GM23248 (cell line): Measurements from ENCODE around the gene HDAC2. TPM values are rescaled to one million over a fixed set of nuclear protein-coding genes. Genes with fewer than 3 reads are reported as not detected.

Source experiments
- DNase-seq: peaks from one replicate; pipeline ENCODE4 v3.0.0-alpha.2; 2015
- H2AFZ ChIP-seq: fragments of 200-600 bp; sonication (generic); 2 replicates; pipeline ENCODE4 v1.6.1; 2016; ENCODE audit warnings: antibody characterized with exemption
- H3F3A ChIP-seq: fragments of 200-600 bp; sonication (generic); 2 replicates; pipeline ENCODE4 v1.6.1; 2016; ENCODE audit warnings: mild to moderate bottlenecking, antibody characterized with exemption, mixed run types; ENCODE audit not compliant: insufficient read depth
- H3K27ac ChIP-seq: fragments of 200-600 bp; sonication (generic); 2 replicates; pipeline ENCODE4 v1.5.1; 2016; ENCODE audit warnings: mild to moderate bottlenecking
- H3K27me3 ChIP-seq: fragments of 200-600 bp; sonication (generic); replicated peaks from 2 replicates; pipeline ENCODE4 v1.6.1; 2016; ENCODE audit warnings: mild to moderate bottlenecking; ENCODE audit not compliant: insufficient read depth
- H3K36me3 ChIP-seq: fragments of 200-600 bp; sonication (generic); 2 replicates; pipeline ENCODE4 v1.6.1; 2016; ENCODE audit warnings: low read depth, mild to moderate bottlenecking
- H3K4me1 ChIP-seq: fragments of 200-600 bp; sonication (generic); 2 replicates; pipeline ENCODE4 v1.6.1; 2016; ENCODE audit warnings: mild to moderate bottlenecking; ENCODE audit not compliant: insufficient read depth
- H3K4me2 ChIP-seq: fragments of 200-600 bp; sonication (generic); one replicate; pipeline ENCODE4 v1.6.1; 2016; ENCODE audit warnings: mild to moderate bottlenecking; ENCODE audit not compliant: unreplicated experiment
- H3K4me3 ChIP-seq: fragments of 200-600 bp; sonication (generic); 2 replicates; pipeline ENCODE4 v1.5.1; 2016; ENCODE audit warnings: mild to moderate bottlenecking
- H3K79me2 ChIP-seq: fragments of 200-600 bp; sonication (generic); 2 replicates; pipeline ENCODE4 v1.6.1; 2016; ENCODE audit warnings: mild to moderate bottlenecking; ENCODE audit not compliant: insufficient read depth
- H3K9ac ChIP-seq: fragments of 200-600 bp; sonication (generic); 2 replicates; pipeline ENCODE4 v1.6.1; 2016; ENCODE audit warnings: mild to moderate bottlenecking
- H3K9me2 ChIP-seq: fragments of 200-600 bp; sonication (generic); 2 replicates; pipeline ENCODE4 v1.6.1; 2016; ENCODE audit warnings: mixed run types, mild to moderate bottlenecking, moderate library complexity; ENCODE audit not compliant: insufficient read depth
- H3K9me3 ChIP-seq: fragments of 200-600 bp; sonication (generic); one replicate; pipeline ENCODE4 v1.6.1; 2017; ENCODE audit warnings: low read depth
- H4K20me1 ChIP-seq: fragments of 200-600 bp; sonication (generic); 2 replicates; pipeline ENCODE4 v1.6.0; 2016; ENCODE audit not compliant: insufficient read depth
- EZH2 ChIP-seq: fragments of 200-600 bp; sonication (generic); IDR thresholded peaks from 2 replicates; pipeline ENCODE4 v1.6.1; 2018; ENCODE audit warnings: antibody characterized with exemption, mild to moderate bottlenecking; ENCODE audit not compliant: insufficient read depth, poor library complexity, severe bottlenecking
- EZH2phosphoT487 ChIP-seq: fragments of 200-600 bp; sonication (generic); IDR thresholded peaks from 2 replicates; pipeline ENCODE4 v1.6.1; 2018; ENCODE audit warnings: antibody characterized with exemption, moderate library complexity, mild to moderate bottlenecking, low read depth; ENCODE audit not compliant: insufficient read depth
- WGBS, 2 experiments: methylation state at CpG; one replicate each; pipeline ENCODE4 v1.1.6; 2015 to 2017; ENCODE audit warnings: low lambda C conversion rate in 2 of 2, low coverage in 1 of 2; ENCODE audit errors: missing lambda C conversion rate in 2 of 2; 5-methylcytosine and 5-hydroxymethylcytosine counted together
- in situ Hi-C: fragments of 300-500 bp; cut with MboI; formaldehyde crosslinking; loops from 2 replicates; pipeline ENCODE4 v1.15.0; 2020
- polyA plus RNA-seq: library from polyadenylated mRNA; unstranded; fragments of >200 nt; fragmentation: Nextera tagmentation; extraction: Ambion mirVana; gene quantifications from 2 replicates; pipeline ENCODE4 v1.2.1, GENCODE V29; 2016
- total RNA-seq: library from RNA; depleted of rRNA; stranded (reverse); fragments of >200 nt; shearing (Covaris generic); gene quantifications from 2 replicates; pipeline ENCODE4 v1.2.3, GENCODE V29; 2014

The HDAC2 gene
- total and polyA plus RNA-seq, 2 experiments from 2014 or later, result 29.4 to 97.4 TPM

DNA sequence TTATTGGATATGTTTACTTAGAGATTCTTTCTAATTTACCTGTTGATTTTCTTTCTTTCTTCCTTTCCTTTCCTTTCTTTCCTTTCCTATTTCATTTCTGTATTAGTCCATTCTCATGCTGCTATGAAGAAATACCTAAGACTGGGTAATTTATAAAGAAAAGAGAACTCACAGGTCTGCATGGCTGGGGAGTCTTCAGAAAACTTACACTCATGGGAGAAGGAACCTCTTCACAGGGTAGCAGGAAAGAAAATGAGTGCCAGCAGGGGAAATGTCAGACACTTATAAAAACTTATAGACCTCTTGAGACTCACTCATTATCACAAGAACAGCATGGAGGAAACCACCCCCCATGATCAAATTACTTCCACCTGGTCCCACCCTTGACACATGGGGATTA, 40.8 kb downstream of the HDAC2 start:
- no peaks in the 10 kb centered on the region for H3F3A ChIP-seq
- H3K27me3 ChIP-seq, result no peaks in the 10 kb centered on the region
- H3K4me3 ChIP-seq, result no peak overlapping the region
- H3K9me2 ChIP-seq, result no peaks in the 10 kb centered on the region
- no peak for TF ChIP-seq EZH2
- TF ChIP-seq EZH2phosphoT487, result no peak
- no peaks in the 10 kb centered on the region for H3K9me3 ChIP-seq
- no peaks in the 10 kb centered on the region for H3K36me3 ChIP-seq
- no peaks in the 10 kb centered on the region for H4K20me1 ChIP-seq
- no peak overlapping the region for H3K4me2 ChIP-seq
- no peak for DNase-seq
- H3K4me1 ChIP-seq, result no peaks in the 10 kb centered on the region
- H3K9ac ChIP-seq, result no peak overlapping the region
- no peak overlapping the region for H2AFZ ChIP-seq
- no peaks in the 10 kb centered on the region for H3K79me2 ChIP-seq
- in situ Hi-C loops, result no loop called here
- H3K27ac ChIP-seq, result no peak overlapping the region

DNA sequence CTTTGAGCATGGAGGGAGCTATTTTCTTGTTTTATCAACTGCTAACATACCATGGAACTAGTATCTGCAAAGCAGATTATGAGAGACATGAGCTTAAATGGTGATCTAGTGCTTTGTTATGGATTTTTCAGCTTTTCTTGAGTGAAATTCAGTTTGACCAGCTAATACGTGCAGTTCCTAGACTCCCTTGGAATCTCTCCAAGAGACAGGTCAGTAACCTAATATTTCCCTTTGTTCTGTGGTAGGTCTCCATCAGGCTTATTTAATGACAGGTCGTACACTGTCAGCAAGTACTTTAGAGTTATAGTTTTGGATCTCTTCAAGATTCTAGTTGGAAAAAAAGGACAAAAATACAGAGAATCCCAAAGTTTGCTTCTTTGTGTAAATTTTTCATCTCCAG, 43.9 kb downstream of the HDAC2 start:
- no peak overlapping the region for H3K27ac ChIP-seq
- H3K4me1 ChIP-seq, result no peaks in the 10 kb centered on the region
- no peaks in the 10 kb centered on the region for H3F3A ChIP-seq
- no peaks in the 10 kb centered on the region for H3K79me2 ChIP-seq
- no peak overlapping the region for H3K9ac ChIP-seq
- no peaks in the 10 kb centered on the region for H4K20me1 ChIP-seq
- DNase-seq, result no peak
- H3K4me2 ChIP-seq, result no peak overlapping the region
- 82 to 86% methylated on average over 2 of the region's 2 CpGs for WGBS, 2 experiments
- no peak for TF ChIP-seq EZH2phosphoT487
- TF ChIP-seq EZH2, result no peak
- no peak overlapping the region for H3K4me3 ChIP-seq
- no peaks in the 10 kb centered on the region for H3K9me3 ChIP-seq
- no peaks in the 10 kb centered on the region for H3K9me2 ChIP-seq
- H3K27me3 ChIP-seq, result no peaks in the 10 kb centered on the region
- H2AFZ ChIP-seq, result no peak overlapping the region
- in situ Hi-C loops, result no loop called here
- no peaks in the 10 kb centered on the region for H3K36me3 ChIP-seq

DNA sequence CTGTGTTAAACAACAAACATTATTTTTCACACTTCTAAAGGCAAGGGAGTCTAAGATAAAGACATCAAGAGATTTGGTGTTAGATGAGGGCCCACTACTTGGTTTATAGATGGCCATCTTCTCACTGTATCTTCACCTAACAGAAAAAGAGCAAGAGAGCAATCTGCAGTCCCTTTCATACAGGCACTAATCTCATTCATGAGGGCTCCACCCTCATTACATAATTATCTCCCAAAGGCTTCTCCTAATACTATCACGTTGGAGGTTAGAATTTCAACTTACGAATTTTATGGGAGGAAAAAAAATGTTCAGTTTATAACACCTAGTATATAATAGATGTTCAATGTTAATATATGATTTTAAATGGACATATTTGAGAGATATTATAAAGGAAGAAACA, 45.6 kb downstream of the HDAC2 start:
- DNase-seq, result no peak
- Histone ChIP-seq H3K27me3 (no peaks in the 10 kb centered on the region), H3K27ac (no peak overlapping the region), H4K20me1 (no peaks in the 10 kb centered on the region), H3K79me2 (no peaks in the 10 kb centered on the region), H3K4me3 (no peak overlapping the region), H3K4me2 (no peak overlapping the region), H3F3A (no peaks in the 10 kb centered on the region), H2AFZ (no peak overlapping the region), H3K36me3 (no peaks in the 10 kb centered on the region), H3K4me1 (no peaks in the 10 kb centered on the region), H3K9me2 (no peaks in the 10 kb centered on the region), H3K9me3 (no peaks in the 10 kb centered on the region), H3K9ac (no peak overlapping the region)
- in situ Hi-C loops, result no loop called here
- TF ChIP-seq EZH2phosphoT487 (no peak), EZH2 (no peak)
- 38 to 48% methylated on average over 2 of the region's 2 CpGs for WGBS, 2 experiments

DNA sequence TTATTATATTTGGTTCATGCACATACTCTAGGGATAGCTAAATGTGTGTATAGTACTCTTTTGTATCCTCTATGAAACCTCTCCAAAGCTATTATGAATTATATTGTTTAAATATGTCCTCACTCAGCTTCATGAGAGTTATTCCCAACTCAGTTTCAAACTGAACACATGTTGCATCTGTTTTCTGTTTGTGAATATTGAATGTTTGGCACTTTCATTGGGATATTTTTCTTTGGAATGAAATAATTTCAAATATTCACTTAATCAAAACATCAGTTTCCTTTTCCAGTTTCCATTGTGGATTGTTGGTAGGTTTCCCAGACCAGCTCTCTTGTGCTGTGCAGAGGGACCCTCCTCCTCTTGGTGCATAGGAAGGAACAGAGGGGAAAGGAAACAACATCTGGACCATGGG, 46.6 kb downstream of the HDAC2 start:
- H4K20me1 ChIP-seq, result no peaks in the 10 kb centered on the region
- no peaks in the 10 kb centered on the region for H3K79me2 ChIP-seq
- no peaks in the 10 kb centered on the region for H3K4me1 ChIP-seq
- in situ Hi-C loops, result loop anchor here (25.0 kb wide), 1 partner anchor 1587 kb away; the partner anchor contains the start of gene RFPL4B
- no peaks in the 10 kb centered on the region for H3K9me3 ChIP-seq
- H3K36me3 ChIP-seq, result no peaks in the 10 kb centered on the region
- H3F3A ChIP-seq, result no peaks in the 10 kb centered on the region
- no peak for DNase-seq
- H2AFZ ChIP-seq, result no peak overlapping the region
- TF ChIP-seq EZH2phosphoT487 (no peak), EZH2 (no peak)
- H3K27ac ChIP-seq, result no peak overlapping the region
- no peaks in the 10 kb centered on the region for H3K9me2 ChIP-seq
- no peaks in the 10 kb centered on the region for H3K27me3 ChIP-seq
- no peak overlapping the region for H3K4me3 ChIP-seq
- H3K9ac ChIP-seq, result no peak overlapping the region
- H3K4me2 ChIP-seq, result no peak overlapping the region

GRCh38 chr6:113923526-113923925, 47.4 kb downstream of the HDAC2 start:
- no peak for TF ChIP-seq EZH2
- TF ChIP-seq EZH2phosphoT487, result no peak
- Histone ChIP-seq H3F3A (no peaks in the 10 kb centered on the region), H3K79me2 (no peaks in the 10 kb centered on the region), H3K9me3 (no peaks in the 10 kb centered on the region), H2AFZ (no peak overlapping the region), H3K4me3 (no peak overlapping the region), H3K36me3 (no peaks in the 10 kb centered on the region), H3K4me1 (no peaks in the 10 kb centered on the region), H3K9me2 (no peaks in the 10 kb centered on the region), H3K4me2 (no peak overlapping the region), H4K20me1 (no peaks in the 10 kb centered on the region), H3K27ac (no peak overlapping the region), H3K27me3 (no peaks in the 10 kb centered on the region), H3K9ac (no peak overlapping the region)
- DNase-seq, result no peak
- in situ Hi-C loops, result loop anchor here (25.0 kb wide), 1 partner anchor 1586 kb away; the partner anchor contains the start of gene RFPL4B
